Caco-2 (cell line): Measurements from ENCODE around the gene DEK. TPM values are rescaled to one million over a fixed set of nuclear protein-coding genes. Genes with fewer than 3 reads are reported as not detected.

ENCODE experiments used
- BruUV-seq: library from RNA; stranded (reverse); fragments of 400-500 nt; replicated peaks from 2 replicates; lab custom pipeline; 2021; lab: Mats Ljungman, UMichigan
- CTCF ChIA-PET: fragments of 300-600 bp; sonication (Branson Sonifier 250); formaldehyde crosslinking; loops from one replicate; lab custom pipeline; 2022; ENCODE audit warnings: antibody characterized with exemption; lab: Charles Lee
- POLR2A ChIA-PET: fragments of 300-600 bp; sonication (Branson Sonifier 250); formaldehyde crosslinking; loops from one replicate; lab custom pipeline; 2022; ENCODE audit warnings: antibody characterized with exemption; lab: Charles Lee
- DNase-seq, 2 experiments: peaks; one replicate each; pipeline versions ENCODE4 v3.0.0 to v3.0.0-alpha.2; 2020 to 2022
- H3K27me3 ChIP-seq: replicated peaks from 2 replicates; pipeline ENCODE4 v1.6.0; 2011; ENCODE audit warnings: low read length; ENCODE audit not compliant: control insufficient read depth, insufficient read depth
- H3K36me3 ChIP-seq: 2 replicates; pipeline ENCODE4 v1.5.1; 2011; ENCODE audit warnings: low read length; ENCODE audit not compliant: control insufficient read depth, insufficient read depth
- H3K4me1 ChIP-seq: fragments of 250-450 bp; sonication (Bioruptor Pico); 2 replicates; pipeline ENCODE4 v1.5.1; 2020; ENCODE audit warnings: mild to moderate bottlenecking
- H3K4me3 ChIP-seq: 2 replicates; pipeline ENCODE4 v1.5.1; 2011; ENCODE audit warnings: low read depth, mild to moderate bottlenecking, control low read depth, low read length
- H3K9me3 ChIP-seq: fragments of 250-450 bp; sonication (Bioruptor Pico); 2 replicates; pipeline ENCODE4 v1.5.1; 2020; ENCODE audit warnings: mild to moderate bottlenecking, moderate library complexity
- H3K27ac Mint-ChIP-seq: one replicate; pipeline ENCODE4 v1.8.0; 2022; ENCODE audit warnings: mixed read lengths; ENCODE audit not compliant: unreplicated experiment
- H3K27me3 Mint-ChIP-seq: one replicate; pipeline ENCODE4 v1.8.0; 2022; ENCODE audit warnings: mixed read lengths; ENCODE audit not compliant: insufficient read depth, unreplicated experiment
- H3K36me3 Mint-ChIP-seq: one replicate; pipeline ENCODE4 v1.8.0; 2022; ENCODE audit warnings: mild to moderate bottlenecking, mixed read lengths; ENCODE audit not compliant: insufficient read depth, unreplicated experiment
- H3K4me1 Mint-ChIP-seq: one replicate; pipeline ENCODE4 v1.8.0; 2022; ENCODE audit warnings: low read depth, mixed read lengths; ENCODE audit not compliant: unreplicated experiment
- H3K4me3 Mint-ChIP-seq: one replicate; pipeline ENCODE4 v1.8.0; 2022; ENCODE audit warnings: mild to moderate bottlenecking, moderate library complexity, mixed read lengths; ENCODE audit not compliant: unreplicated experiment
- H3K9me3 Mint-ChIP-seq: one replicate; pipeline ENCODE4 v1.8.0; 2022; ENCODE audit warnings: mixed read lengths; ENCODE audit not compliant: unreplicated experiment
- intact Hi-C: fragments of 100-400 bp; cut with micrococcal nuclease; formaldehyde crosslinking; loops from one replicate; pipeline ENCODE4 v1.10.0; 2022; ENCODE audit not compliant: unreplicated experiment
- total RNA-seq: library from RNA; stranded (reverse); gene quantifications from 2 replicates; pipeline ENCODE4 v1.2.3, GENCODE V29; 2022
- TF ChIP-seq, protein P1 (sequence below), 2 experiments: fragments of 200-600 bp in 1 of 2; IDR thresholded peaks; 1 replicate in 1 of 2; 2 replicates in 1 of 2; pipeline versions ENCODE4 v1.5.1 to v1.8.0; 2011 to 2022; ENCODE audit warnings: antibody characterized with exemption in 1 of 2, control low read depth in 1 of 2, inconsistent platforms in 1 of 2, low read depth in 1 of 2, low read length in 1 of 2, mild to moderate bottlenecking in 1 of 2, moderate library complexity in 1 of 2; ENCODE audit not compliant: insufficient read depth in 1 of 2, severe bottlenecking in 1 of 2, unreplicated experiment in 1 of 2

The DEK gene
- total RNA-seq, 1 experiment from 2014 or later = 170 TPM

DNA sequence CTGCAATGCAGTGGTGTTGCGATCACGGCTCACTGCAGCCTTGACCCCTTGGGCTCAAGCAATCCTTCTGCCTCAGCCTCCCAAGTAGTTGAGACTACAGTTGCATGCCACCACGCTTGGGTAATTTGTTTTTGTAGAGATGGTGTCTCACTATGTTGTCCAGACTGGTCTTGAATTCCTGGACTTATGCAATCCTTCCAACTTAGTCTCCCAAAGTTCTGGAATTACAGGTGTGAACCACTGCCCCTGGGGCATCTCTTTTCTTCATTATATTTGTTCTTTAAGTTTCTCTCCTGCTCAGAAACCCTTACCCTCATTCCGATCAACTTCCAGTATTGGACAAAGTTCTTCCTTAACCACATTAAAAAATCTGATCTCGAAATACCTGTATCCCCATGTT is 44.7 kb upstream of the DEK start:
- no peaks in the 10 kb centered on the region for H3K36me3 Mint-ChIP-seq
- ChIA-PET CTCF (no interaction called here), POLR2A (no interaction called here)
- Histone ChIP-seq H3K4me1 (no peaks in the 10 kb centered on the region), H3K4me3 (no peak overlapping the region), H3K27me3 (no peaks in the 10 kb centered on the region), H3K9me3 (no peaks in the 10 kb centered on the region), H3K36me3 (no peaks in the 10 kb centered on the region)
- DNase-seq = no peak
- H3K4me3 Mint-ChIP-seq = no peak overlapping the region
- TF ChIP-seq, protein P1, sequence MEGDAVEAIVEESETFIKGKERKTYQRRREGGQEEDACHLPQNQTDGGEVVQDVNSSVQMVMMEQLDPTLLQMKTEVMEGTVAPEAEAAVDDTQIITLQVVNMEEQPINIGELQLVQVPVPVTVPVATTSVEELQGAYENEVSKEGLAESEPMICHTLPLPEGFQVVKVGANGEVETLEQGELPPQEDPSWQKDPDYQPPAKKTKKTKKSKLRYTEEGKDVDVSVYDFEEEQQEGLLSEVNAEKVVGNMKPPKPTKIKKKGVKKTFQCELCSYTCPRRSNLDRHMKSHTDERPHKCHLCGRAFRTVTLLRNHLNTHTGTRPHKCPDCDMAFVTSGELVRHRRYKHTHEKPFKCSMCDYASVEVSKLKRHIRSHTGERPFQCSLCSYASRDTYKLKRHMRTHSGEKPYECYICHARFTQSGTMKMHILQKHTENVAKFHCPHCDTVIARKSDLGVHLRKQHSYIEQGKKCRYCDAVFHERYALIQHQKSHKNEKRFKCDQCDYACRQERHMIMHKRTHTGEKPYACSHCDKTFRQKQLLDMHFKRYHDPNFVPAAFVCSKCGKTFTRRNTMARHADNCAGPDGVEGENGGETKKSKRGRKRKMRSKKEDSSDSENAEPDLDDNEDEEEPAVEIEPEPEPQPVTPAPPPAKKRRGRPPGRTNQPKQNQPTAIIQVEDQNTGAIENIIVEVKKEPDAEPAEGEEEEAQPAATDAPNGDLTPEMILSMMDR (IDR thresholded peaks at IDR 0.05; ENCODE audit: insufficient read depth in 1 of 2, low read depth in 1 of 2, low read length in 1 of 2, severe bottlenecking in 1 of 2, unreplicated experiment in 1 of 2) = no peak
- peaks cover 16% of the 10 kb centered on the region for H3K9me3 Mint-ChIP-seq
- intact Hi-C loops = no loop called here
- H3K27ac Mint-ChIP-seq = no peak overlapping the region
- no TSS peak for BruUV-seq
- peaks cover 3% of the 10 kb centered on the region for H3K27me3 Mint-ChIP-seq
- H3K4me1 Mint-ChIP-seq = no peaks in the 10 kb centered on the region

DNA sequence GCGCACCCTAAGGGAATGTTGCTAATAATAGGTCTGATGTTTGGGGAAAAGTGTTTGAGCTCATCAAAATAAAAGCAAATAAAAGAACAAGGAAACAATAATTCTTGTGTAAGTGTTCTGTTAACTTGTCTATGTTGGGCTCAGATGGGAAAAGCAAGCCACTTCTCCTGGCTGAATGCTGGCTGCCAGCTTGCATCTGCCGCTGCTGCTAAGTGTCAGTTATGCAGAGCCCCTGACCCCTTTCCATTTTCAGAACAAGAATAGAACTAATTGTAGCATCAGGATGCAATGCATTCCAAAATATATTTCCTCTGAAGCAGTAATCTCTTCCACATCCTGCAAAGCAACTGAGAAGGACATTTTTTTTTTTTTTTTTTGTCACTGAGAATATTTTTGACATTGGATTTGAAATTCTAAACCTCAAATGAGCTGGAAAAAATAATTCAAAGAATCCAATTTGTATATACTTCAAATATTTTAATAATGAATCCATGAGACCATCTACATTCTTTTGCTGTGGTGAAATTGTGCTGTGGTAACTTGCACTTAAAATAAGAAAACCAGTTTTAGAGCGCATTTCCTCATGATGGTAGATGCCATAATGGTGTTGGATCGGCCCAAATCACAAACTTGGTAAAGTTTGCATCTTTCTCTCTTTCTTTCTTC is 43.9 kb upstream of the DEK start:
- H3K4me1 Mint-ChIP-seq = no peaks in the 10 kb centered on the region
- H3K27me3 ChIP-seq = no peaks in the 10 kb centered on the region
- no peak overlapping the region for H3K4me3 ChIP-seq
- ChIA-PET POLR2A (no interaction called here), CTCF (no interaction called here)
- no TSS peak for BruUV-seq
- intact Hi-C loops = no loop called here
- peaks cover 16% of the 10 kb centered on the region for H3K9me3 Mint-ChIP-seq
- H3K27ac Mint-ChIP-seq = no peak overlapping the region
- peaks cover 2% of the 10 kb centered on the region for H3K27me3 Mint-ChIP-seq
- no peaks in the 10 kb centered on the region for H3K36me3 Mint-ChIP-seq
- TF ChIP-seq, protein P1 (IDR thresholded peaks at IDR 0.05; ENCODE audit: insufficient read depth in 1 of 2, low read depth in 1 of 2, low read length in 1 of 2, severe bottlenecking in 1 of 2, unreplicated experiment in 1 of 2) = no peak
- DNase-seq = no peak
- no peaks in the 10 kb centered on the region for H3K9me3 ChIP-seq
- no peaks in the 10 kb centered on the region for H3K4me1 ChIP-seq
- no peaks in the 10 kb centered on the region for H3K36me3 ChIP-seq
- no peak overlapping the region for H3K4me3 Mint-ChIP-seq

DNA sequence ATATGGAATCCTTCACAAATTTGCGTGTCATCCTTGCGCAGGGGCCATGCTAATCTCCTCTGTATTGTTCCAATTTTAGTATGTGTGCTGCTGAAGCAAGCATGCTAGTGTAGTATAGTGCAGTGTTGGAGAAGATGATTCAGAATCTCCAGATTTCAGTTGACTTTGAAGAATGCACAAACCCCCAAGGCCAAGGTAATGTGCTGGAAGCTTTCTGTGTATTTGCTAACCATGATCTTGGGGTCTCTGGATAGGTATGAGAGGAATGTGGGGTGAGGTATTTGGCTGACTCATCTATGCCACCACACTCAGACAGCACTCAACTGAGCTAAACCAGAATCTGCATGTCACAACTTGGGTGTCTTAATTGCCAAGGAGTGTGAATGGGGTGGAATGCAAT is 42.6 kb upstream of the DEK start:
- no peaks in the 10 kb centered on the region for H3K9me3 ChIP-seq
- H3K4me3 ChIP-seq = no peak overlapping the region
- Mint-ChIP-seq H3K27ac (no peak overlapping the region), H3K9me3 (peaks cover 16% of the 10 kb centered on the region), H3K4me3 (no peak overlapping the region), H3K27me3 (no peaks in the 10 kb centered on the region), H3K36me3 (no peaks in the 10 kb centered on the region), H3K4me1 (no peaks in the 10 kb centered on the region)
- TF ChIP-seq, protein P1 (IDR thresholded peaks at IDR 0.05; ENCODE audit: insufficient read depth in 1 of 2, low read depth in 1 of 2, low read length in 1 of 2, severe bottlenecking in 1 of 2, unreplicated experiment in 1 of 2) = no peak
- no TSS peak for BruUV-seq
- H3K36me3 ChIP-seq = no peaks in the 10 kb centered on the region
- intact Hi-C loops = no loop called here
- no peaks in the 10 kb centered on the region for H3K27me3 ChIP-seq
- H3K4me1 ChIP-seq = no peaks in the 10 kb centered on the region
- ChIA-PET POLR2A (interaction anchor here (0.6 kb wide), 1 partner anchor 707 kb away, joined by 4 read pairs; the partner anchor contains the start of gene FAM8A1), CTCF (no interaction called here)
- DNase-seq = no peak
